Erythroblast (primary cell): Measurements from ENCODE around the gene ASZ1.

Experiments
- GATA1 ChIP-seq: IDR thresholded peaks from 2 replicates; pipeline ENCODE4 v1.6.1; 2011; ENCODE audit warnings: low read depth, mild to moderate bottlenecking, control low read depth, low read length, moderate library complexity
- POLR2A ChIP-seq: IDR thresholded peaks from 2 replicates; pipeline ENCODE4 v1.6.1; 2011; ENCODE audit warnings: mild to moderate bottlenecking, low read length

- TF ChIP-seq POLR2A (no peak), GATA1 (no peak)
Measured at GRCh38 chr7:117350027-117350426, 77.3 kb downstream of the ASZ1 start.
